Left cardiac atrium (tissue), 2 donors: ENCODE data around the gene RING1. TPM values are rescaled to one million over a fixed set of nuclear protein-coding genes. Genes with fewer than 3 reads are reported as not detected.

Experiments
- microRNA-seq, 2 donors: library from miRNA; unstranded; fragments of <30 nt; microRNA quantifications; one replicate each; pipeline ENCODE4 v1.2.0, GENCODE V29; 2020
- total RNA-seq, 2 donors: library from RNA; stranded (reverse); fragmentation: NEBNext Ultra II Directional; extraction: Animal tissue kit (Norgen Biotek cat#: 25700); gene quantifications; one replicate each; pipeline ENCODE4 v1.2.1, GENCODE V29; 2021
- donor health status: DM: no; HTN: yes; CAD: no; lungs with severe emphysema.
- donor health status: DM: yes; HTN: yes; CAD: no.

Gene RING1
- total RNA-seq, 2 donors from 2014 or later: 29.7 to 30.0 TPM

Small RNA genes lying within 50 kb of the gene (microRNA-seq; reads per million reads assigned to microRNA genes)
- 0.60 to 2.2 reads per million in 2 donors for gene MIR219A1

Other genes starting within 250 kb of the RING1 start
- 10 to 100 TPM; 79.3 to 97.5 TPM for gene BRD2, start 239.9 kb upstream of the RING1 start, total RNA-seq
- 1 to 10 TPM; 1.8 to 3.0 TPM for gene HLA-DOA, start 198.9 kb upstream of the RING1 start, total RNA-seq
- gene HLA-DPA1, start 134.9 kb upstream of the RING1 start, total RNA-seq: 10 to 100 TPM; 50.5 to 54.1 TPM
- 10 to 100 TPM; 47.8 to 53.8 TPM for gene HLA-DPB1, start 132.5 kb upstream of the RING1 start, total RNA-seq
- gene COL11A2, start 16.0 kb upstream of the RING1 start, total RNA-seq: 1 to 10 TPM in 1 of 2 donors, under 1 TPM in 1; 0.94 to 1.3 TPM
- gene RXRB, start 7.8 kb upstream of the RING1 start, total RNA-seq: 10 to 100 TPM; 32.5 to 39.5 TPM
- 100 to 1,000 TPM in 1 of 2 donors, 10 to 100 TPM in 1; 80.1 to 132 TPM for gene SLC39A7, start 7.6 kb upstream of the RING1 start, total RNA-seq
- 10 to 100 TPM; 13.3 to 14.3 TPM for gene HSD17B8, start 3.8 kb upstream of the RING1 start, total RNA-seq
- 10 to 100 TPM; 25.9 to 33.4 TPM for gene VPS52, start 63.4 kb downstream of the RING1 start, total RNA-seq
- 1,000 to 10,000 TPM; 1,167 to 1,230 TPM for gene RPS18, start 63.6 kb downstream of the RING1 start, total RNA-seq
- 1 to 10 TPM; 7.5 to 9.8 TPM for gene B3GALT4, start 68.6 kb downstream of the RING1 start, total RNA-seq
- gene WDR46, start 80.7 kb downstream of the RING1 start, total RNA-seq: 10 to 100 TPM; 19.0 to 31.6 TPM
- gene PFDN6, start 81.1 kb downstream of the RING1 start, total RNA-seq: 10 to 100 TPM; 43.9 to 47.5 TPM
- 10 to 100 TPM; 48.5 to 54.3 TPM for gene RGL2, start 90.4 kb downstream of the RING1 start, total RNA-seq
- gene TAPBP, start 105.6 kb downstream of the RING1 start, total RNA-seq: 10 to 100 TPM; 74.0 to 80.9 TPM
- gene ZBTB22, start 109.2 kb downstream of the RING1 start, total RNA-seq: 10 to 100 TPM; 14.1 to 15.7 TPM
- gene DAXX, start 114.5 kb downstream of the RING1 start, total RNA-seq: 10 to 100 TPM; 16.2 to 22.5 TPM
- 1 to 10 TPM in 1 of 2 donors, under 1 TPM in 1; 0.31 to 1.9 TPM for gene KIFC1, start 183.3 kb downstream of the RING1 start, total RNA-seq
- gene PHF1, start 202.5 kb downstream of the RING1 start, total RNA-seq: 10 to 100 TPM; 49.5 to 58.3 TPM
- gene CUTA, start 209.6 kb downstream of the RING1 start, total RNA-seq: 100 to 1,000 TPM; 114 to 126 TPM
- 1 to 10 TPM; 9.0 to 9.8 TPM for gene SYNGAP1, start 211.6 kb downstream of the RING1 start, total RNA-seq
- 1 to 10 TPM; 4.4 to 5.9 TPM for gene ZBTB9, start 246.1 kb downstream of the RING1 start, total RNA-seq